C4-2B (cell line): ENCODE results near the gene SCAMP4.

Experiments used
- H3K27ac ChIP-seq: fragments of 450-650 bp; 2 replicates; pipeline ENCODE4 v1.5.1; 2017
- CTCF ChIP-seq: fragments of 450-650 bp; conservative IDR thresholded peaks from 2 replicates; pipeline ENCODE4 v1.5.1; 2017; ENCODE audit warnings: mild to moderate bottlenecking
- ZFX ChIP-seq: fragments of 450-650 bp; IDR thresholded peaks from 2 replicates; pipeline ENCODE4 v1.6.1; 2017

The SCAMP4 gene

GRCh38 chr19:1910177-1910576 is 5.0 kb downstream of the SCAMP4 start:
- no peak for TF ChIP-seq ZFX

GRCh38 chr19:1911098-1911497 is 5.9 kb downstream of the SCAMP4 start:
- TF ChIP-seq ZFX (no peak), CTCF (no peak)
- H3K27ac ChIP-seq = no peak overlapping the region

More at GRCh38 chr19:1910177-1910576, 5.0 kb downstream of the SCAMP4 start:
- peak overlapping the region; percentile 93; the same call in 1 of the 2 replicates for H3K27ac ChIP-seq

GRCh38 chr19:1911995-1912394 is 6.8 kb downstream of the SCAMP4 start:
- no peak overlapping the region for H3K27ac ChIP-seq
- TF ChIP-seq CTCF (no peak), ZFX (no peak)

GRCh38 chr19:1912760-1913505 is 7.7 kb downstream of the SCAMP4 start:
- TF ChIP-seq ZFX (no peak), CTCF (no peak)
- H3K27ac ChIP-seq = no peak overlapping the region

GRCh38 chr19:1913781-1914577 is 8.8 kb downstream of the SCAMP4 start:
- no peak overlapping the region for H3K27ac ChIP-seq
- TF ChIP-seq CTCF = no peak
- TF ChIP-seq ZFX = no peak

- H3K27ac ChIP-seq = no peak overlapping the region
- TF ChIP-seq ZFX = no peak
Observed at GRCh38 chr19:1914826-1915341, 9.7 kb downstream of the SCAMP4 start.

- no peak for TF ChIP-seq ZFX
- no peak for TF ChIP-seq CTCF
- no peak overlapping the region for H3K27ac ChIP-seq
Observed at GRCh38 chr19:1917146-1917545, 11.9 kb downstream of the SCAMP4 start.

- H3K27ac ChIP-seq = no peak overlapping the region
- TF ChIP-seq ZFX = no peak
- no peak for TF ChIP-seq CTCF
Observed at GRCh38 chr19:1917926-1918325, 12.7 kb downstream of the SCAMP4 start.
